GM12873 (cell line): Measurements from ENCODE around the gene ZNF398.
A peak's percentile ranks its signal among the peaks of the same experiment; 100 is the strongest.

Source experiments
- TF ChIP-seq, protein P1 (sequence below): IDR thresholded peaks from 2 replicates; pipeline ENCODE4 v1.5.1; 2012; ENCODE audit warnings: low read depth, mild to moderate bottlenecking, moderate library complexity, low read length, control low read depth; ENCODE audit not compliant: insufficient read depth; ENCODE audit errors: missing control alignments

ZNF398 gene, protein sequence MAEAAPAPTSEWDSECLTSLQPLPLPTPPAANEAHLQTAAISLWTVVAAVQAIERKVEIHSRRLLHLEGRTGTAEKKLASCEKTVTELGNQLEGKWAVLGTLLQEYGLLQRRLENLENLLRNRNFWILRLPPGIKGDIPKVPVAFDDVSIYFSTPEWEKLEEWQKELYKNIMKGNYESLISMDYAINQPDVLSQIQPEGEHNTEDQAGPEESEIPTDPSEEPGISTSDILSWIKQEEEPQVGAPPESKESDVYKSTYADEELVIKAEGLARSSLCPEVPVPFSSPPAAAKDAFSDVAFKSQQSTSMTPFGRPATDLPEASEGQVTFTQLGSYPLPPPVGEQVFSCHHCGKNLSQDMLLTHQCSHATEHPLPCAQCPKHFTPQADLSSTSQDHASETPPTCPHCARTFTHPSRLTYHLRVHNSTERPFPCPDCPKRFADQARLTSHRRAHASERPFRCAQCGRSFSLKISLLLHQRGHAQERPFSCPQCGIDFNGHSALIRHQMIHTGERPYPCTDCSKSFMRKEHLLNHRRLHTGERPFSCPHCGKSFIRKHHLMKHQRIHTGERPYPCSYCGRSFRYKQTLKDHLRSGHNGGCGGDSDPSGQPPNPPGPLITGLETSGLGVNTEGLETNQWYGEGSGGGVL

DNA sequence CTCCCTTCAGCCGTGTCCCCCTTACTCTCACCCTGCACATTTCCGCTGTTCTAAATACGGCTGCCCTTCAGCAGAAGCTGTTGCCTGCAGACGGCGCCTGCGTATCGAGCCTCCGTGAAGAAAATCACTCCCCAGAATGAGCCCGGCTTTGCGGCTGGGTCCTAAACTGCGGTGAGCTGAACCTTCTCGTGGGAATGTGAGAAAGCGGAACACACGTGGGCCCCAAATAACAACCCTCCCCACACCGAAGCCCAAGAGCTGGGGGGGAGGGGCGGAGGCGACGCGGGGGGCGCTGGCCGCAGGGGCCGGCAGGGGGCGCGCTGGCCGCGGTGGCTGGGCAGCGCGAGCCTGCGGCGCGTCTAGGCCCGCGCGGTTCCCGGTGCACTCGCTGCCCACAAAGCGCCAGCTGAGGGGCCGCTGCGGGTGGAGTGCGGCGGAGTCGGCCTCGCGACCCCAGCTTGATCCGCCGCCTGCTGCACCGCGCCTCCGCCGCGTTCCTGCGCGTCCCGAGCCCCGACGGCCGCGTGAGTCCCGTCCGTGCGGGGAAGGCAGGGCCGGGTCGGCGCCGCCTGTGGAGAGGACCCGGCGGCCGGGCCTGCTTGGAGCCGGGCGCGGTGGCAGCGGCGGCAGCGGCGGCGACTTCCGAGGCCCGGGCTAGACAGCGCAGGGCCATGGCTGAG, at the start of gene ZNF398:
Gene ZNF398 (plus strand): TSS at position 382 of the 680 bp plus-strand sequence. CDS start 290 bp downstream, at position 672.
- TF ChIP-seq, protein P1, sequence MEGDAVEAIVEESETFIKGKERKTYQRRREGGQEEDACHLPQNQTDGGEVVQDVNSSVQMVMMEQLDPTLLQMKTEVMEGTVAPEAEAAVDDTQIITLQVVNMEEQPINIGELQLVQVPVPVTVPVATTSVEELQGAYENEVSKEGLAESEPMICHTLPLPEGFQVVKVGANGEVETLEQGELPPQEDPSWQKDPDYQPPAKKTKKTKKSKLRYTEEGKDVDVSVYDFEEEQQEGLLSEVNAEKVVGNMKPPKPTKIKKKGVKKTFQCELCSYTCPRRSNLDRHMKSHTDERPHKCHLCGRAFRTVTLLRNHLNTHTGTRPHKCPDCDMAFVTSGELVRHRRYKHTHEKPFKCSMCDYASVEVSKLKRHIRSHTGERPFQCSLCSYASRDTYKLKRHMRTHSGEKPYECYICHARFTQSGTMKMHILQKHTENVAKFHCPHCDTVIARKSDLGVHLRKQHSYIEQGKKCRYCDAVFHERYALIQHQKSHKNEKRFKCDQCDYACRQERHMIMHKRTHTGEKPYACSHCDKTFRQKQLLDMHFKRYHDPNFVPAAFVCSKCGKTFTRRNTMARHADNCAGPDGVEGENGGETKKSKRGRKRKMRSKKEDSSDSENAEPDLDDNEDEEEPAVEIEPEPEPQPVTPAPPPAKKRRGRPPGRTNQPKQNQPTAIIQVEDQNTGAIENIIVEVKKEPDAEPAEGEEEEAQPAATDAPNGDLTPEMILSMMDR: peak; percentile 68

DNA sequence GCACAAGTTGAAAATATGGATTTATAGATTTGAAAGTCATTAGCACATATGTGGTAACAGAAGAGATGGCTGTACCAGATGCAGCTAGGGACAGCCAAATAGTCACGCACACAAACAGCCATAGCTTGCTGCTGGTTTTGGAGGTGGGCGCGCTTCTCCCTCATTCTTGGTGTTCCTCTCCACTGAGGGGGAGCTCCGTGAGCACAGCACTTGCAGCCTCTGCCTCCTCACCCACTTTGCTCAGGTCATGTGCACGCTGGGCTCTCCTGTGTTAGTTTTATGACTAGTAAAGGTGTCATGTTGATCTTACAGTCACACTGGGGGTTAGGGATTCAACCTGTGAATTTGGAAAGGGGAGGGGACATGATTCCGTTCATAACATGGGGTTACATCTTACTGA, 48.2 kb upstream of the ZNF398 start:
- TF ChIP-seq, protein P1: no peak

DNA sequence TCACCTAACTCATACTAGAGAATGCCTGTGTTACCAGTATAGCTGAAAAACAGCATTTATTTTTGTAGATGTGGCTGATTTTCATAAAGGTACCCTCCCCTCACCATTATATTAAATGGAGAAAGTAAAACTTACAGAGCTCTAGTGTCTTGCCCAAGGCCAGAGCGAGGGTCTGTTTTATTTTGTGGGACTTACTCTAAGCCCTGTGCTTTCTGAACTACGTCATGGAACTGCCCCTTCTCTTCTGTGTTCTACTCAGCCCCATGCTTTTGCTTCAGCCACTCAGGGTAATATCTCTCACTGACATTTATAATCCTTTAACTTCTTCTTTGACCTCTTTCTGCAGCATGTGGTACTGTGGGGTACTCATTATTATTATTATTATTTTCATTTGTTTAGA, 46.4 kb upstream of the ZNF398 start:
- TF ChIP-seq, protein P1: no peak

DNA sequence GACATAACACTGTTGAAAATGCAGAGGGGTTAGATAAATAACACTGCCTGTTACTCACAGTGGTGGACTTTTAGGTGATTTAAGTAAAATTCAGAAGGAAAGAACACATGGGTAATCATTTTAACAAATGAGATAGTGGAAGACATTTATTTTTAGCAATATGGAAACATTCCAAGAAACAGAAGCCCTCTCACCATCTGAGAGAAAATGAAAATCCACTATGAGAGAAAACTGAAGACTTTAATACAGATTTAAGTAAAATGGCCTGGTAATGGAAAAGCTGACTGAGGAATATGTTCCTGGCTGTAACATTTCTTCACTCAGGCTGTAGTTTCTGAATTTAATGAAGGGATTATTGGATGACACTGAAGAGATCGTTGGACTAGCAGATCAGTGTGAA, 44.6 kb upstream of the ZNF398 start:
- TF ChIP-seq, protein P1: no peak

DNA sequence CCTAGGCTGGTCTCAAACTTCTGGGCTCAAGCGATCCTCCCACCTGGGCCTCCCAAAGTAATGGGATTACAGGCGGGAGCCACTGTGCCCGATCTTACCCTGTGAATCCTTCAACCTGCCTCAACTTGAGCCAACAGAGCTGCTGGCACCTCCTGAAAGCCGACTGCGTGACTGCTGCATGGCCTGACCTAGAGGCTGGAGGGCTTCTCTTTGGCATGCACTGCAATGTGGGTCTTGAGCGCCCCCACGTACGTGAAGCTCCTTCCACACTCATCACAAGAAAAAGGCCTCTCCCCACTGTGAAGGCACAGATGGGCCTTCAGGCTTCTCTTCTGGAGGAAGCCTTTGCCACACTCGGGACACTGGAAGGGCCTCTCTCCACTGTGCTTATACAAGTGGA, 43.8 kb upstream of the ZNF398 start:
- TF ChIP-seq, protein P1: no peak

DNA sequence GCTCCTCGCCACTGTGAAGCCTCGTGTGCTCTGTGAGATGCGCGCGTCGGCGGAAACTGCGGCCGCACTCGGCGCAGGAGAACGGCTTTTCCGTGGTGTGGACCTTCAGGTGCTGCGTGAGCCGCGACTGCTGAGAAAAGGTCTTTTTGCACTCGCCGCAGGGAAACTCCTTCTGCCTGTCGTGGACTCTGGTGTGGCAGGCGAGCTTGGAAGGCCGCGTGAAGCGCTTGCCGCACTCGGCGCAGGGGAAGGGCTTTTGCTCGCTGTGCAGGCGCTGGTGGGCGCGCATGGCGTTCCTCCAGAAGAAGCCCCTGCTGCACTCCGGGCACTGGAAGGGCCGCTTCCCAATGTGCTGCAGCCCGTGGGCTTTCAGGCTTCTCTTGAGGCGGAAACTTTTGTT, 43.0 kb upstream of the ZNF398 start:
- TF ChIP-seq, protein P1: no peak

DNA sequence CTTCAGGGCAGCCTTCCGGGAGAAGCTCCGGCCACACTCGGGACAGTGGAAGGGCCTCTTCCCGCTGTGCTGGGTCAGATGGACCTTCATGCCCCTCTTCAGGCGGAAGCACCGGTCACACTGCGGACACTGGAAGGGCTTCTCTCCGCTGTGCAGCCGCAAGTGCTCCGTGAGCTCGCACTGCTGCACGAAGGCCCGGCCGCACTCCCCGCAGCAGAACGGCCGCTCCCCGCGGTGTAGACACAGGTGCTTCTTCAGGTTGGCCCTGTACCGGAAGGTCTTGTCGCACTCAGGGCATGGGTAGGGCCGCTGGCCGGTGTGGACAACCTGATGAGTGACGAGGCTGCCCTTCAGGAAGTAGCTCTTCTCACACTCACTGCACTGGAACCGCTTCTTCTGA, 42.5 kb upstream of the ZNF398 start:
- TF ChIP-seq, protein P1: no peak
